GM19238 (cell line): Measurements from ENCODE around the gene COPRS.
"Not testable (repeated sequence)": the region's sequence is repeated elsewhere in the genome, so short reads cannot be mapped to it uniquely, and the experiment has no call there.

ENCODE experiments used
- DNase-seq: peaks from one replicate; pipeline ENCODE4 v3.0.0; 2011; ENCODE audit warnings: low spot score; ENCODE audit not compliant: insufficient read length

COPRS gene

GRCh38 chr17:31809876-31810275, 49.2 kb downstream of the COPRS start:
- DNase-seq, result not testable (repeated sequence)

DNA sequence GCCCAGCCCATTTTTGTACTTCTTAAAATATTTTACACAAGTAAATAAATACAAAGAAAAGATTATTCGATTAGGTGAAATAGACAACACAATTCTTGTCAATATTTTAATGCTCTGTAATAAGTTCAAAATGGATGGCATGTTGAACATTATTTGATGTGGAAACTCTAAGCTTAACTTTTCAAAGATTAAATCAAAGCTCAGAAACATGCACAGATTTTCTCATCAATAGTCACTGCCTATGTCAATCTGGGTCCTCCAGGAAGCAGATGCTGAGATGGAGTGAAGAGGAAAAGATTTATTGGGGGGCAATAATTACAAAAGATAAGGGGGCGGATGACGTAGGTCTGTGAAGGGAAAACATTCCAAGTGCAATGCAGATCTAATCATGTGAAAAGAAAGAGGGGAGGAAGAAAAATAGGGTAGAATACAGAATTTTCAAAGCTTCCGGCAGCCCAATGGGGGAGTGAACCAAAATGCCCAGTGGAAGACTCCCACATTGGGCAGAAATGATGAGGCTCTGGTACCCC, 50.5 kb downstream of the COPRS start:
- DNase-seq, result no peak

GRCh38 chr17:31807846-31808245, 51.2 kb downstream of the COPRS start:
- DNase-seq, result no peak

- no peak for DNase-seq
These were observed 52.1 kb downstream of the COPRS start for GRCh38 chr17:31806921-31807320.

DNA sequence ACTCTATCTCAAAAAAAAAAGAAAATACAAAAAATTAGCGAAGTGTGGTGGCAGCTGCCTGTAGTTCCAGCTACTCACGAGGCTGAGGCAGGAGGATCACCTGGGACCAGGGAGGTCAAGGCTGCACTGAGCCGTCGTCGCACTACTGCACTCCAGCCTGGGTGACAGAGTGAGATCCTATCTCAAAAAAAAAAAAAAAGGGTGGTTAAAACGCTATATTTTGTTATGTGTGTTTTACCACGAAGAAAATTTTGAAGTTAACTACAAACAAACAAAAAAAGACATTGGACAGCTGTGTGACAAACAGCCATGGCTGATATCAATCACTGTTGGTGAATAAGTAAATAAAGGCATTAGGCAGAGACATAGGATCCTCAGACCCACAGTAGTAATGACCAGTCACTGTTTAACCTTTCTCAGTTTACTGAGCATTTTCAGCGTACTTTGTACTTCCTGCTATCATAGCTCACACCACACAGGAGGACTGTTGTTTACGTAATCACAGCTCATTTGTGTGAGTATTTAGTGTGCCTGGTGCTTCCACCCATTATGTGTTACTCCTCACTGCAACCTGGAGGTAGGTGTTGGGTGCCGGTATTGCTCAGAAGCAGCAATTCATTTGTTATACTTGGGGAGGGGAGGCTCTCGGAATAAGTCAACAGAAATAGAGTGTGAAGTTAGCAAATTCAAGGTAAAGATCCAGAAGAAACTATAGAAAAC, 55.4 kb downstream of the COPRS start:
- no peak for DNase-seq

GRCh38 chr17:31802502-31802901, 56.5 kb downstream of the COPRS start:
- no peak for DNase-seq
